ENCODE data around the gene TNFRSF9.

DNA sequence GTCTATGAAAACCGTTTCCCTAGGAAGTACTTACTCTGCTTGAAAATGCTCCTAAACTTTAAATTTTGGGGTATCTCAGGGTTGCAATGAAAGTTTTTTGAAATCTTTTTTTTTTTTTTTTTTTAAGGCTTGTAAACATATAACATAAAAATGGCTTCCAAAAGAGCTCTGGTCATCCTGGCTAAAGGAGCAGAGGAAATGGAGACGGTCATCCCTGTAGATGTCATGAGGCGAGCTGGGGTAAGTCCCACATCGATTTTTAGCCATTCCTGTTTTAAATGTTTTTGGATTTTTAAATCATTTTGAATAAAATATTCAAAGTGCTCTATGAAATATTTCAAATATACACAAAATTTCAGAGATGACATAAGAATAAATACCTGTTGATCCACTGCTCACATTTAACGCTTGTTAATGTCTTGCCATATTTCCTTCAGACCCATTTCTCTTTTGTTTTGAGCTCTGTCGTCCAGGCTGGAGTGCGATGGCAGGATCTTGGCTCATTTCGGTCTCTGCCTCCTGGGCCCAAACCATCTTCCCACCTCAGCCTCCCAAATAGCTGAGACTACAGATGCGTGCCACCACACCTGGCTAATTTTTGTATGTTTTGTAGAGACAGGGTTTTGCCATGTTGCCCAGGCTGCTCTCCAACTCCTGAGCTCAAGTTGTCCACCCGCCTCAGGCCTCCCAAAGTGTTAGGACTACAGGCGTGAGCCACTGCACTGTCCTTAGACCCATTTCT is 22.2 kb upstream of the TNFRSF9 start:
- no peak for TF ChIP-seq POLR2A (IDR thresholded peaks at IDR 0.05)
- TF ChIP-seq, protein P1, sequence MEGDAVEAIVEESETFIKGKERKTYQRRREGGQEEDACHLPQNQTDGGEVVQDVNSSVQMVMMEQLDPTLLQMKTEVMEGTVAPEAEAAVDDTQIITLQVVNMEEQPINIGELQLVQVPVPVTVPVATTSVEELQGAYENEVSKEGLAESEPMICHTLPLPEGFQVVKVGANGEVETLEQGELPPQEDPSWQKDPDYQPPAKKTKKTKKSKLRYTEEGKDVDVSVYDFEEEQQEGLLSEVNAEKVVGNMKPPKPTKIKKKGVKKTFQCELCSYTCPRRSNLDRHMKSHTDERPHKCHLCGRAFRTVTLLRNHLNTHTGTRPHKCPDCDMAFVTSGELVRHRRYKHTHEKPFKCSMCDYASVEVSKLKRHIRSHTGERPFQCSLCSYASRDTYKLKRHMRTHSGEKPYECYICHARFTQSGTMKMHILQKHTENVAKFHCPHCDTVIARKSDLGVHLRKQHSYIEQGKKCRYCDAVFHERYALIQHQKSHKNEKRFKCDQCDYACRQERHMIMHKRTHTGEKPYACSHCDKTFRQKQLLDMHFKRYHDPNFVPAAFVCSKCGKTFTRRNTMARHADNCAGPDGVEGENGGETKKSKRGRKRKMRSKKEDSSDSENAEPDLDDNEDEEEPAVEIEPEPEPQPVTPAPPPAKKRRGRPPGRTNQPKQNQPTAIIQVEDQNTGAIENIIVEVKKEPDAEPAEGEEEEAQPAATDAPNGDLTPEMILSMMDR (IDR thresholded peaks at IDR 0.05) = no peak

Data from esophagus squamous epithelium (tissue), 4 donors.